Stomach (tissue), 9 donors: ENCODE data around the gene CFAP210. TPM values are rescaled to one million over a fixed set of nuclear protein-coding genes. Genes with fewer than 3 reads are reported as not detected.

Source experiments
- DNase-seq, 2 donors: peaks; one replicate each; pipeline versions ENCODE4 v3.0.0 to v3.0.0-alpha.2; 2013 to 2019
- H3K27ac ChIP-seq, 5 donors: fragments of 200-600 bp in 4 of 5; sonication (generic) in 4 of 5; one replicate each; pipeline ENCODE4 v1.5.1; 2013 to 2019; ENCODE audit warnings: mild to moderate bottlenecking in 1 of 5, moderate library complexity in 1 of 5
- H3K27me3 ChIP-seq, 3 donors: fragments of 200-600 bp; sonication (generic); one replicate each; pipeline ENCODE4 v1.5.1; 2017 to 2019; ENCODE audit warnings: mixed run types in 1 of 3
- H3K36me3 ChIP-seq, 4 donors: fragments of 200-600 bp; sonication (generic); 1 replicate in 3 of 4; 2 replicates in 1 of 4; pipeline ENCODE4 v1.5.1; 2016 to 2019
- H3K4me1 ChIP-seq, 4 donors: fragments of 200-600 bp; sonication (generic); one replicate each; pipeline ENCODE4 v1.5.1; 2016 to 2019
- H3K4me3 ChIP-seq, 4 donors: fragments of 200-600 bp; sonication (generic) in 3 of 4; one replicate each; pipeline ENCODE4 v1.5.1; 2016 to 2019; ENCODE audit warnings: mild to moderate bottlenecking in 1 of 4
- H3K9me3 ChIP-seq, 4 donors: fragments of 200-600 bp; sonication (generic); one replicate each; pipeline ENCODE4 v1.5.1; 2016 to 2019
- EP300 ChIP-seq: sonication (generic); formaldehyde crosslinking; IDR thresholded peaks from one replicate; pipeline ENCODE4 v1.6.1; 2017; ENCODE audit warnings: antibody characterized with exemption
- POLR2A ChIP-seq, 4 donors: fragments of 450-650 bp; IDR thresholded peaks; one replicate each; pipeline ENCODE4 v1.6.1; 2016; ENCODE audit warnings: antibody characterized with exemption in 4 of 4, control low read depth in 2 of 4, mild to moderate bottlenecking in 1 of 4, moderate library complexity in 1 of 4
- POLR2AphosphoS5 ChIP-seq, 3 donors: sonication (generic); formaldehyde crosslinking; IDR thresholded peaks; one replicate each; pipeline ENCODE4 v1.6.1; 2016; ENCODE audit warnings: antibody characterized with exemption in 3 of 3
- WGBS, 5 donors: extraction: QIAGEN DNeasy Blood & Tissue Kit in 3 of 5; methylation state at CpG; one replicate each; pipeline versions ENCODE4 v1.1.5 to v1.1.7; 2013 to 2018; 5-methylcytosine and 5-hydroxymethylcytosine counted together
- intact Hi-C: fragments of 100-400 bp; cut with DNase I; formaldehyde crosslinking; loops from one replicate; pipeline ENCODE4 v1.15.1; 2023; ENCODE audit warnings: low total_unique reads
- polyA plus RNA-seq, 3 donors: library from polyadenylated mRNA; stranded (reverse); fragments of 200-250 nt; gene quantifications; one replicate each; pipeline ENCODE4 v1.2.3, GENCODE V29; 2013
- total RNA-seq, 5 donors: library from RNA; depleted of rRNA; stranded (reverse); fragments of >200 nt; gene quantifications; one replicate each; pipeline versions ENCODE4 v1.1.0 to v1.2.3, GENCODE V29; 2014 to 2016
- TF ChIP-seq, protein P1 (sequence below), 7 experiments: fragments of 450-650 bp in 4 of 7; fragments of 200-600 bp in 3 of 7; sonication (generic) in 3 of 7; IDR thresholded peaks; one replicate each; pipeline ENCODE4 v1.5.1; 2016 to 2019; ENCODE audit warnings: antibody characterized with exemption in 7 of 7, control low read depth in 2 of 7, mild to moderate bottlenecking in 1 of 7
- donor health status: healthy with polysubstance abuse.
- donor health status: Bipolar disorder and iron deficiency.
- donor health status: healthy.

CFAP210 gene
- total and polyA plus RNA-seq, 8 donors = 0.23 to 2.1 (median 0.37) TPM; not detected in 5

DNA sequence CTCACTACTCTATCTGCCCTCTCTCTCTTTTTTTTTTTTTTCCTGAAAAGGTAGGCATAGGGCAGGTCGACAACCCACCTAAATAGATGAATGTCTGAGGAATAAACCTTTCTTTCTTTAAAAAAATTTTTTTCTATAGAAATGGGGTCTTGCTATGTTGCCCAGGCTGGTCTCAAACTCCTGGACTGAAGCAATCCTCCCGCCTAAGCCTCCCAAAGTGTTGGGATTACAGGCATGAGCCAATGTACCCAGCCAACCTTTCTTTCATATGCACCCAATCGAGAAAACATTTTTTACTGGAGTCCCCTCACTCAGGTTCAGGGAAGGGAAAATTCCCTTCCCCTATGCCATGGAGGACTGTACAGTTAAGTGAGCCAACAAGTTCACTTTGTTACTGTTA is 31.0 kb downstream of the CFAP210 start:
- H3K27ac ChIP-seq = no peak overlapping the region
- no peak overlapping the region for H3K4me3 ChIP-seq
- 89 to 96% (median 92%) methylated on average over 3 of the region's 3 CpGs for WGBS, 5 donors
- H3K36me3 ChIP-seq = no peaks in the 10 kb centered on the region
- intact Hi-C loops = no loop called here
- no peaks in the 10 kb centered on the region for H3K27me3 ChIP-seq
- H3K9me3 ChIP-seq = no peaks in the 10 kb centered on the region
- no peak for DNase-seq
- TF ChIP-seq POLR2A (IDR thresholded peaks at IDR 0.05) (no peak), EP300 (no peak), POLR2AphosphoS5 (IDR thresholded peaks at IDR 0.05) (no peak)
- TF ChIP-seq, protein P1, sequence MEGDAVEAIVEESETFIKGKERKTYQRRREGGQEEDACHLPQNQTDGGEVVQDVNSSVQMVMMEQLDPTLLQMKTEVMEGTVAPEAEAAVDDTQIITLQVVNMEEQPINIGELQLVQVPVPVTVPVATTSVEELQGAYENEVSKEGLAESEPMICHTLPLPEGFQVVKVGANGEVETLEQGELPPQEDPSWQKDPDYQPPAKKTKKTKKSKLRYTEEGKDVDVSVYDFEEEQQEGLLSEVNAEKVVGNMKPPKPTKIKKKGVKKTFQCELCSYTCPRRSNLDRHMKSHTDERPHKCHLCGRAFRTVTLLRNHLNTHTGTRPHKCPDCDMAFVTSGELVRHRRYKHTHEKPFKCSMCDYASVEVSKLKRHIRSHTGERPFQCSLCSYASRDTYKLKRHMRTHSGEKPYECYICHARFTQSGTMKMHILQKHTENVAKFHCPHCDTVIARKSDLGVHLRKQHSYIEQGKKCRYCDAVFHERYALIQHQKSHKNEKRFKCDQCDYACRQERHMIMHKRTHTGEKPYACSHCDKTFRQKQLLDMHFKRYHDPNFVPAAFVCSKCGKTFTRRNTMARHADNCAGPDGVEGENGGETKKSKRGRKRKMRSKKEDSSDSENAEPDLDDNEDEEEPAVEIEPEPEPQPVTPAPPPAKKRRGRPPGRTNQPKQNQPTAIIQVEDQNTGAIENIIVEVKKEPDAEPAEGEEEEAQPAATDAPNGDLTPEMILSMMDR (IDR thresholded peaks at IDR 0.05) = no peak
- H3K4me1 ChIP-seq = peaks cover 0 to 15% (median 7%) of the 10 kb centered on the region in 4 donors

DNA sequence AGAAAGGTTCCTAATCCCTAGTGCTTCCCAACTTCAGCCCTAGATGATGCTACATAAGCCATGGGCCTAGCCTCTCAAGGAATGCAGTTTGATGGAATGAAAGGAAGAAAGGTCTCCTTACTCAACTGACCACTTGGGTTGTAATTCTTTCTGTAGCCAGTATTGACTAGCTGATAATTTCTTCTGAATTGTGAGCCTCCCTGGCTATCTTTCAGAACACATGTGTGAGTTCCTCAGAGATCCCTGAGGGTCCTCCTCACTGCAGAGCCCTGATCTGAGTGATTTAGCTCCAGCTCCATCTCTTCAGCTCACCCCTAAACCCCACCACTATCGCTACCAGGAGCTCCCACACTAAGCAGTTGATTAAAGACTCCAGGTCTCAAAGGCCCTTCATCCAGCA is 31.5 kb downstream of the CFAP210 start:
- H3K27me3 ChIP-seq = no peaks in the 10 kb centered on the region
- WGBS, 5 donors = 93 to 100% (median 96%) methylated on average over 1 of the region's 1 CpG
- TF ChIP-seq POLR2A (IDR thresholded peaks at IDR 0.05) = no peak
- TF ChIP-seq POLR2AphosphoS5 (IDR thresholded peaks at IDR 0.05) = no peak
- TF ChIP-seq, protein P1 (IDR thresholded peaks at IDR 0.05) = no peak
- no peak for TF ChIP-seq EP300

DNA sequence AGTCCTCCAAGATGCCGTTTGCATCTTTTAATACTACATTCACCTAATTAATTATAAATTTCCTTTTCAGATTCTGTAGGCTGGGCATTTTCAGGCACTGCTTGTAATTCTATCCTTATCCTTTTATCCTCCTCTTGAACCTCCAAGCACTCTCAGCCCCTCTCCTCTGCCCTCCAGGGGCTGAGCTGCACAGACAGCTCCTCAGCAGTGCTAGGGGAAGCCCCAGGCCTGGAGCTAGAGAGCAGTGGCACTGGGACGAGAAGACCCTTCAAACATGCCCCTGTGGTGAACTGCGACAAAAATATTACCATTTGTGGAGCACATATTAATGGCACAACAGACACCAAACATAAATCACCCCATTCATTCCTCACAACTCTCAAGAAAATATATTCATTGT is 32.9 kb downstream of the CFAP210 start:
- no peak for TF ChIP-seq EP300
- DNase-seq = no peak
- Histone ChIP-seq H3K36me3 (no peaks in the 10 kb centered on the region), H3K27ac (no peak overlapping the region), H3K9me3 (no peaks in the 10 kb centered on the region), H3K27me3 (no peaks in the 10 kb centered on the region), H3K4me3 (no peak overlapping the region), H3K4me1 (peaks cover 0 to 9% (median 3%) of the 10 kb centered on the region in 4 donors)
- intact Hi-C loops = no loop called here
- 70 to 91% (median 81%) methylated on average over 3 of the region's 3 CpGs for WGBS, 5 donors

More for the DNA sequence above, 31.5 kb downstream of the CFAP210 start:
- Histone ChIP-seq H3K36me3 (no peaks in the 10 kb centered on the region), H3K4me1 (peaks cover 0 to 10% (median 5%) of the 10 kb centered on the region in 4 donors), H3K4me3 (no peak overlapping the region), H3K9me3 (no peaks in the 10 kb centered on the region), H3K27ac (no peak overlapping the region)
- no peak for DNase-seq
- intact Hi-C loops = no loop called here

DNA sequence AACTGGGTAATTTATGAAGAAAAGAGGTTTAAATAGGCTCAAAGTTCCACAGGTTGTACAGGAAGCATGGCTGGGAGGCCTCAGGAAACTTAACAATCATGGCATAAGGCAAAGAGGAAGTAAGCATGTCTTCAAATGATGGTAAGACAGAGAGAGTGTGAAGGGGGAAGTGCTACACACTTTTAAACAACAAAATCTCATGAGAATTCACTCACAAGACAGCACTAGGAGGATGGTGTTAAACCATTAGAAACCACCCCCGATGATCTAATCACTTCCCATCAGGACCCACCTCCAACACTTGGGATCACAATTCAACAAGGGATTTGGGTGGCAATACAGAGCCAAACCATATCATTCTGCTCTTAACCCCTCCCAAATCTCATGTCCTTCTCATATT is 34.9 kb downstream of the CFAP210 start:
- 56 to 94% (median 79%) methylated on average over 1 of the region's 1 CpG for WGBS, 5 donors

DNA sequence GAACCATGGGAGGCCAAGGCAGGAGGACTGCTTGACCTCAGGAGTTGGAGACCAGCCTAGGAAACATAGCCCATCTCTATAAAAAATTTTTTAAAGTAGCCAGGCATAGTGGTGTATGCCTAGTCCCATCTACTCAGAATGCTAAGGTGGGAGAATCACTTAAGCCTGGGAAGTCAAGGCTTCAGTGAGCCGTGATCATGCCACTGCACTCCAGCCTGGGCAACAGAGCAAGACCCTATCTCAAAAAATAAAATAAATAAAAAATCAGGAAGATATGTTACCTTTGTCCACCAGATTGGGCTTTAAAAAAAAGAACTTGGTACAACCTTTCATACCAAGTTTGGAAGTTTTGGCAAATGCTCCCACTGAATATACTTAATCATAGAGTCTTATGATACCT is 35.3 kb downstream of the CFAP210 start:
- H3K4me1 ChIP-seq = no peaks in the 10 kb centered on the region
- 92 to 100% (median 100%) methylated on average over 1 of the region's 1 CpG for WGBS, 5 donors

More for the DNA sequence above, 34.9 kb downstream of the CFAP210 start:
- no peaks in the 10 kb centered on the region for H3K4me1 ChIP-seq
- no peak for DNase-seq
- no peak overlapping the region for H3K4me3 ChIP-seq
- TF ChIP-seq POLR2AphosphoS5 (IDR thresholded peaks at IDR 0.05) (no peak), POLR2A (IDR thresholded peaks at IDR 0.05) (no peak), EP300 (no peak)
- TF ChIP-seq, protein P1 (IDR thresholded peaks at IDR 0.05) = no peak
- H3K27me3 ChIP-seq = no peaks in the 10 kb centered on the region
- H3K36me3 ChIP-seq = no peaks in the 10 kb centered on the region
- intact Hi-C loops = no loop called here
- no peak overlapping the region for H3K27ac ChIP-seq
- no peaks in the 10 kb centered on the region for H3K9me3 ChIP-seq

More for the DNA sequence above, 35.3 kb downstream of the CFAP210 start:
- intact Hi-C loops = no loop called here
- TF ChIP-seq EP300 = no peak
- no peak for TF ChIP-seq POLR2A (IDR thresholded peaks at IDR 0.05)
- TF ChIP-seq, protein P1 (IDR thresholded peaks at IDR 0.05) = no peak
- no peak for TF ChIP-seq POLR2AphosphoS5 (IDR thresholded peaks at IDR 0.05)
- H3K27ac ChIP-seq = no peak overlapping the region
- H3K36me3 ChIP-seq = no peaks in the 10 kb centered on the region
- no peaks in the 10 kb centered on the region for H3K9me3 ChIP-seq
- DNase-seq = no peak
- no peaks in the 10 kb centered on the region for H3K27me3 ChIP-seq
- no peak overlapping the region for H3K4me3 ChIP-seq
